SH-SY5Y (cell line): Measurements from ENCODE around the gene BAZ2B.

Source experiments
- GATA2 ChIP-seq: IDR thresholded peaks from 2 replicates; pipeline ENCODE4 v1.6.1; 2011; ENCODE audit warnings: mild to moderate bottlenecking, low read depth, low read length
- GATA3 ChIP-seq: IDR thresholded peaks from 2 replicates; pipeline ENCODE4 v1.6.1; 2011; ENCODE audit warnings: low read depth, mild to moderate bottlenecking, low read length, moderate library complexity

DNA sequence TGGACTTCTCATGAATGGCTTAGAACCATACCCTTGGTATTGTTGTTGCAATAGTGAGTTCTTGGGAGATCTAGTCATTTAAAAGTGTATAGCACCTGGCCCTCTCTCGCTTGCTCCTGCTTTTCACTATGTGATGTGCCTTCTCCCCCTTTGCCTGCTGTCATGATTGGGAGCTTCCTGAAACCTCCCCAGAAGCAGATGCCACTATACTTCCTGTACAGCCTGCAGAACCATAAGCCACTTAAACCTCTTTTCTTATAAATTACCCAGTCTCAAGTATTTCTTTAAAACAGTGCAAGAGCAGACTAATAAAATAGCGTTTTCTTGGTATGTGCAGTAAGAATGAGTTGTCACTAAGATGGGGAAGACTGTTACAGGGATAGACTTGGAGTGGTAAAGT lies 31.6 kb downstream of the BAZ2B start:
- TF ChIP-seq GATA2 (no peak), GATA3 (no peak)
